GM12873 (cell line): Measurements from ENCODE around the gene DHRS7C.

Experiments
- CTCF ChIP-seq: IDR thresholded peaks from 2 replicates; pipeline ENCODE4 v1.5.1; 2012; ENCODE audit warnings: low read depth, mild to moderate bottlenecking, moderate library complexity, low read length, control low read depth; ENCODE audit not compliant: insufficient read depth; ENCODE audit errors: missing control alignments

The DHRS7C gene

DNA sequence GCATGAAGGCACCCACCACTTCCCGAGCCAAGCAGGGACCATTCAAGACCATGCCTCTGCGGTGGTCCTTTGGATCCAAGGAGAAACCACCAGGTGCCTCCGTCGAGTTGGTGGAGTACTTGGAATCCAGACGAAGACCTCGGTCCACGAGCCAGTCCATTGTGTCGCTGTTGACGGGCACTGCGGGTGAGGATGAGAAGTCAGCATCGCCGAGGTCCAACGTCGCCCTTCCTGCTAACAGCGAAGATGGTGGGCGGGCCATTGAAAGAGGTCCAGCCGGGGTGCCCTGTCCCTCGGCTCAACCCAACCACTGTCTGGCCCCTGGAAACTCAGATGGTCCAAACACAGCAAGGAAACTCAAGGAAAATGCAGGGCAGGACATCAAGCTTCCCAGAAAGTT, 63.4 kb downstream of the DHRS7C start:
- no peak for TF ChIP-seq CTCF

DNA sequence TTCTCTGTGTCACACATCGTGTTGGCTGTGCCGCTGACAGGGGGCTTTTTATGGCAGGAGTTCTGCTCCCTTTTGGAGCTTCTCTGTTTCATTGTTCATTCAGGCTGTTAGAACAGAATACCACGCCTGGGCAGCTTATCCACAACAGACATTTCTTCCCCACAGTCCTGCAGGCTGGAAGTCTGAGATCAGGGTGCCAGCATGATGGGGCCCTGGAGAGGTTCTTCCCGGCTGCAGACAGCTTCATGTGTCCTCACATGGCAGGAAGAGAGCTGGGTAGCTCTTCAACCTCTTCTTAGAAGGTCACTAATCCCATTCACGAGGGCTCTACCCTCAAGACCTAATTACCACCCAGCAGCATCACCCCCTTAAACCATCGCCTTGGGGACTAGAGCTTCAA, 65.1 kb downstream of the DHRS7C start:
- TF ChIP-seq CTCF = no peak

GRCh38 chr17:9725575-9725974, 65.8 kb downstream of the DHRS7C start:
- no peak for TF ChIP-seq CTCF
